Activated naive CD8-positive, alpha-beta T cell treated with anti-CD3 and anti-CD28 coated beads, Interleukin-2, amount 10 ng/mL, durations not matched to agents 7 days and 5 days (primary cell): ENCODE data around the gene RAET1L. TPM values are rescaled to one million over a fixed set of nuclear protein-coding genes. Genes with fewer than 3 reads are reported as not detected.
A peak's percentile ranks its signal among the peaks of the same experiment; 100 is the strongest.
"Not testable (repeated sequence)": the region's sequence is repeated elsewhere in the genome, so short reads cannot be mapped to it uniquely, and the experiment has no call there.

Source experiments
- ATAC-seq: fragments of 150-1000 bp; cut with Tn5 transposase; one replicate; pipeline ENCODE4 v1.10.0; 2021; ENCODE audit warnings: low read depth, moderate library complexity
- POLR2A ChIA-PET: fragments of 350-600 bp; sonication (Branson Sonifier 250); formaldehyde crosslinking; loops from one replicate; lab custom pipeline; 2021; ENCODE audit warnings: antibody characterized with exemption; lab: Charles Lee
- DNase-seq: peaks from one replicate; pipeline ENCODE4 v3.0.0; 2021
- H3K27ac Mint-ChIP-seq: one replicate; pipeline ENCODE4 v1.8.0; 2022; ENCODE audit warnings: mild to moderate bottlenecking, mixed read lengths
- H3K27me3 Mint-ChIP-seq: one replicate; pipeline ENCODE4 v1.8.0; 2022; ENCODE audit warnings: mild to moderate bottlenecking, moderate library complexity, mixed read lengths
- H3K36me3 Mint-ChIP-seq: one replicate; pipeline ENCODE4 v1.8.0; 2021; ENCODE audit warnings: mild to moderate bottlenecking, mixed read lengths
- H3K4me1 Mint-ChIP-seq: one replicate; pipeline ENCODE4 v1.8.0; 2021; ENCODE audit warnings: mixed read lengths
- H3K4me3 Mint-ChIP-seq: one replicate; pipeline ENCODE4 v1.8.0; 2022; ENCODE audit warnings: mild to moderate bottlenecking, moderate library complexity, mixed read lengths
- H3K9me3 Mint-ChIP-seq: one replicate; pipeline ENCODE4 v1.8.0; 2021; ENCODE audit warnings: mixed read lengths
- total RNA-seq, 2 experiments: library from RNA; stranded (reverse); gene quantifications; one replicate each; pipeline ENCODE4 v1.2.3, GENCODE V29; 2021

Gene RAET1L
- total RNA-seq, 2 experiments from 2014 or later: not detected

GRCh38 chr6:150037526-150038201, 12.3 kb upstream of the RAET1L start:
- H3K4me1 Mint-ChIP-seq: peaks cover 10% of the 10 kb centered on the region
- H3K36me3 Mint-ChIP-seq: peaks cover 3% of the 10 kb centered on the region
- ATAC-seq: no peak
- POLR2A ChIA-PET: no interaction called here
- DNase-seq: no peak
- peaks cover 87% of the 10 kb centered on the region for H3K27me3 Mint-ChIP-seq
- H3K27ac Mint-ChIP-seq: no peak overlapping the region
- peak overlapping the region; percentile 64 for H3K4me3 Mint-ChIP-seq
- no peaks in the 10 kb centered on the region for H3K9me3 Mint-ChIP-seq

- Mint-ChIP-seq H3K9me3 (no peaks in the 10 kb centered on the region), H3K4me3 (no peak overlapping the region), H3K36me3 (peaks cover 3% of the 10 kb centered on the region), H3K27me3 (peaks cover 79% of the 10 kb centered on the region), H3K27ac (no peak overlapping the region), H3K4me1 (peaks cover 10% of the 10 kb centered on the region)
- DNase-seq (no peak), ATAC-seq (no peak)
- POLR2A ChIA-PET: no interaction called here
Measured at GRCh38 chr6:150036081-150036480, 10.7 kb upstream of the RAET1L start.

DNA sequence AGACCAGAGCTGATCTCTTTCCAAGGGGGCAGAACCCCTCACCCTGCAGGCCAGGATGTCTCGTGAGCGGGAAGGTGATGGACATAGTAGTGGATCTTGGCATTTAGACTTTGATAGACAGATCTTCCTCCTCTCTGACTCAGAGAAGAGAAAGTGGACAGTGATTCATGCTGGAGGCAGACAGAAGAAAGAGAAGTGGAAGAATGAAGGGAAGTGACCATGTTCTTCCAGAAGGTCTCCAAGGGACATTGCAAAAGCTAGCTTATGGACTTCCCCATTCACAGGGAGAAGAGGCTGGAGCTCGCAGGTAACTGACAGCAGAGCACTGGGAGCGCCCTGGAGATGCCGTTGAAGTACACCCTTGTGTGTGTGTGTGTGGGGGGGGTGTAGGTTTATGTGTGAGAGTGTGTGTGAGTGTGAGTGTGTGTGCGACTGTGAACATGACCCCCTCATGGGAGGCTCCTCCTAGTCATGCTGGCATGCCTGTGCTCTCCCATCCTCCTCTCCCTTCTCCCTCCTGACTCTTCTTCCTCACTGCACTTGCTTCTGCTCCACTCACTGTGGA, 8.0 kb upstream of the RAET1L start:
- Mint-ChIP-seq H3K27me3 (peaks cover 58% of the 10 kb centered on the region), H3K9me3 (no peaks in the 10 kb centered on the region), H3K27ac (no peak overlapping the region), H3K4me1 (peaks cover 7% of the 10 kb centered on the region), H3K36me3 (peaks cover 3% of the 10 kb centered on the region), H3K4me3 (no peak overlapping the region)
- ATAC-seq (no peak), DNase-seq (no peak)
- POLR2A ChIA-PET: no interaction called here

DNA sequence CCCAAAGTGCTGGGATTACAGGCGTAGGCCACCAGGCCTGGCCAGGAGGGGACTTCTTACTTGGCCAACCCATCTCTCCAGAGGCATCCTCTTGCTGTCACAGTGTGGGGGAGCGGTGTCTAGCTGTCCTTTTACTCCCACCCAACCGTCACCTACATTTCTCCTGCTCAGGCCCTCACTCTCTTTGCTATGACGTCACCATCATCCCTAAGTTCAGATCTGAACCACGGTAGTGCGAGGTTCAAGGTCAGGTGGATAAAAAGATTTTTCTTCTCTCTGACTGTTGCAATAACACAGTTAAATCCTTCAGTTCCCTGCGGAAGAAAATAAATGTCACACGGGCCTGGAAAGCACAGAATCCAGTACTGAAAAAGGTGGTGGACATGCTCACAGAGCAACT, 7.3 kb upstream of the RAET1L start:
- POLR2A ChIA-PET: no interaction called here
- Mint-ChIP-seq H3K4me3 (no peak overlapping the region), H3K27ac (no peak overlapping the region), H3K9me3 (no peaks in the 10 kb centered on the region), H3K4me1 (peaks cover 7% of the 10 kb centered on the region), H3K36me3 (peaks cover 3% of the 10 kb centered on the region), H3K27me3 (peaks cover 51% of the 10 kb centered on the region)
- ATAC-seq (no peak), DNase-seq (no peak)

DNA sequence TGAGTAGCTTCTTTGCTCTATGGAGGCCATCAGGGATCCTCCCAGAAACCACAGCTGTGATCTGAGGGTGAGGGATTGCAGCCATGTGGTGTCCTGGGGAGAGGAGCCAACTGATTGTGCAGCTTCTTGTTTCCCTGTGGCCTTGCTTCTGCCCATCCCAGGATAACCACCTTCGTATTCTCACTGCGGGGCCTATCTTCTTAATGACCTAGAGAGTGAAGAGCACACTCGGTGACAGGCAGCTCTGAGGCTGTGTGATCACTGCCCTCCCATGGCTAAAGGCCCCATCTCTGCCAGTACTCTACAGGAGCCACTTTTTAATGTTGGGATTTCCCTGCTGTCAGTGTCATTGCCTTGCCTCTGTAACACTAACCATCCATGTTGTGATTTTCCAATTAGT, 5.3 kb upstream of the RAET1L start:
- Mint-ChIP-seq H3K4me3 (no peak overlapping the region), H3K27me3 (peaks cover 51% of the 10 kb centered on the region), H3K9me3 (no peaks in the 10 kb centered on the region), H3K27ac (no peak overlapping the region), H3K36me3 (no peaks in the 10 kb centered on the region), H3K4me1 (peaks cover 2% of the 10 kb centered on the region)
- no peak for ATAC-seq
- no peak for DNase-seq
- POLR2A ChIA-PET: no interaction called here

DNA sequence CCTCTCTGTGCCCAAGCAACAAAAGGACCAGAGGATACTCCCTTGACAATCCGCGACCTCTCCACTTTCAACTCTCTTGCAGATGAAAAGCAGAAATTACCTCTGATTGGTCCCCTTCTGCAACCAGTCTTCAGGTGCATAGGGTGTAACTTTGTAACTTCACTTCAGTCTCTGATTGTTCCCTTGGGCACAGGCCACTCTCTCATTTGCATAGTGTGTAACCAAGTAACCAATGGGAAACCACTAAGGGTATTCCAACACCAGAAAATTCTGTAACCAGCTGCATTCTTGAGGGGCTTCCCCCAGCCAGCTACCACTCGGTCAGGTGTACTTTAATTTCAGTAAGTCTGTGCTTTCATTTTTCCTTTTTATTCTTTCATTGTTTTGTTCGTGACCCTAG, 4.4 kb upstream of the RAET1L start:
- no peak overlapping the region for H3K4me3 Mint-ChIP-seq
- ATAC-seq (no peak), DNase-seq (no peak)
- H3K27me3 Mint-ChIP-seq: peaks cover 53% of the 10 kb centered on the region
- no peaks in the 10 kb centered on the region for H3K36me3 Mint-ChIP-seq
- POLR2A ChIA-PET: no interaction called here
- peaks cover 6% of the 10 kb centered on the region for H3K4me1 Mint-ChIP-seq
- no peaks in the 10 kb centered on the region for H3K9me3 Mint-ChIP-seq
- no peak overlapping the region for H3K27ac Mint-ChIP-seq

DNA sequence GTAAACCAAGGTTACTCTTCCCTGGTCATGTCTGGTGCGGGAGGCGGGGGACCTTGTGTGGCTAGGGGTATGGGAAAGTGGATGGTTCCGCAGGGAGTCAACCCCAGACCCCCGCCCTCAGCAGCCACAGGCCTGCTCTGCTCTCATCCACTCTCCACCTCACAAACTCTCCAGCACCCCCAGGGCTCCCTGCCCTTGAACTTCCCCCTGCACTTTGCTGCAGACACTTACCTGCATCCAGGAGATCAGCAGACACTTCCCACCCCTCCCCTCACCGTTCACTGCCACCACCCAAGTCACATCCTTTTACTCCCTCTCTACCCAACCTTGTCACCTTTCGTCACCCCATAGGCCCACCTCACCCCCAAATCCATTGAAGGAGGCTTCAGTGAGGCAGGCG, 3.9 kb upstream of the RAET1L start:
- H3K4me3 Mint-ChIP-seq: no peak overlapping the region
- POLR2A ChIA-PET: no interaction called here
- H3K36me3 Mint-ChIP-seq: no peaks in the 10 kb centered on the region
- peaks cover 53% of the 10 kb centered on the region for H3K27me3 Mint-ChIP-seq
- ATAC-seq: no peak
- H3K4me1 Mint-ChIP-seq: peaks cover 6% of the 10 kb centered on the region
- no peak overlapping the region for H3K27ac Mint-ChIP-seq
- DNase-seq: no peak
- no peaks in the 10 kb centered on the region for H3K9me3 Mint-ChIP-seq

GRCh38 chr6:150028799-150029198, 3.5 kb upstream of the RAET1L start:
- Mint-ChIP-seq H3K27ac (no peak overlapping the region), H3K9me3 (no peaks in the 10 kb centered on the region), H3K27me3 (peaks cover 51% of the 10 kb centered on the region), H3K4me3 (no peak overlapping the region), H3K4me1 (peaks cover 6% of the 10 kb centered on the region), H3K36me3 (no peaks in the 10 kb centered on the region)
- POLR2A ChIA-PET: no interaction called here
- DNase-seq (no peak), ATAC-seq (no peak)

DNA sequence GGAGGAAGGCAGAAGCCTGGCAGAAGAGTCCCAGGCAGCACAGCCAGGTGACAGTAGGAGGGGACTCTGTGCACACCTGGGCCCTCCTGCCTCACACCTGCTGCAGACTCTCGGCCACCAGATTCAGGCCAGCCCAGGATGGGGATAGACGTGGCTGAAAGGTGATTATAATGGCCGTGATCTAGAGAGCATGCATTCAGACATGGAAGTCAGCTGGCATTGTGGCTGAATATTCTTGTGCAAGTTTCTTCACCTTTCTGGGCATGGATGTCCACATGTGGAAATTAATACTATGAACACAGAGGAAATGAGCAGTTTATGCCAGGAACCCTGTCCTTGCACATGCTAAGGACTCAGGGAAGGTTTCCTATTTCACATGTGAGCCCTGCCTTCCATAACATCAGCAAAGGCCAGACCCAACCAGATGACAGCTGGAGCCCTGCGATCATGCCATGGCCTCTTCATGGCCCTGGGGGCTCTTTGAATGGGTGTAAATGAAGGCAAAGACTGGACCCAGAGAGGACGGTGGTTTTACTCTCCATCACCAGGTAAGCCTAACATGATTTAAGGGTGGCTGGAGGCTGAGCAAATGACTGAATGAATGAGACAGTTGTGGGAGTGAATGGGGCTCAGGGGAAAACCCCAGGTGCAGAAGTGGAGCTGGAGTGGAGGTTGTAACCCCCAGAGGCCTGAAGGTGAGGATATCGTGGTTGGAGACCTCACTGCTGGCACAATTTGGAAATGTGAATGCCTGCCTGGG, 2.7 kb upstream of the RAET1L start:
- peaks cover 48% of the 10 kb centered on the region for H3K27me3 Mint-ChIP-seq
- POLR2A ChIA-PET: no interaction called here

DNA sequence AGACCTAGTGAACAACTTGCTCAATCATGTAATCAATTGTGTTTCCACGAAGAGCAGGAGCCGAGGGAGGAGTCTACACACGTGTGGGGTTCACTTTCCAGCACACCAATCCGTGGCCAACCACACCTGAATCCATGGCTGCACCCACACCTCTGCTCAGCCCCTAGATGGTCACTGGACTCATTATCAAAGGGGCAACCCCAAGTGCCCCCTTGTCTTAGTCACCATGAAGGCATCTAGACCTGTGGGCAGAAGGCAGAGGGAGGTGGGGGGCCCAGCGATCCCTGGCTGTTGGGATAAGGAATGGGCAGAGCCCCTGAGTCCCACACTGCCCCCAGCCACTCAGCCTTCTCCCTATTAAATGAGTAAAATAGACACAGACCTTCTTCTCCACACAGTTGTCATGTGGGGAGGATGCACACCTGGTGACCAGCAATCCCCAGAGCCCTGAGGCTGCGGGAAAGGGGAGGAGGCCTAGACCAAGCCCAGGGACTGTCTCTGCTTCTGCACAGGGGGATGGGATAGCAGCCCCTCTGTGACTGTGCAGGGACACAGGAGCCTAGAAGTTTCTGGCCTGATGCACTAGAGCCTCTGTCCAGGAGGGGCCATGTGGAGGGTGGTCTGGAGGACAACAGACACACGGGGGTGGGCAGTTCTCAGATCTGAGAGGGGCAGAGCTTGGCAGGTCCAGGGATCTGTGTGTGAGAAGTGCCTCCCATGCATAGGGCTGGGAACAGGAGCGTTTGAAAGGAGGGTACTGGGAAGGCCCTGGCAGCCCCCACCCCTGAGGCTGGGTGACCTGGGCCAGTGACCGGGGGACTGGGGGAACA, 1.9 kb upstream of the RAET1L start:
- Mint-ChIP-seq H3K27ac (no peak overlapping the region), H3K4me1 (peaks cover 3% of the 10 kb centered on the region), H3K27me3 (peaks cover 46% of the 10 kb centered on the region), H3K4me3 (no peak overlapping the region), H3K9me3 (no peaks in the 10 kb centered on the region), H3K36me3 (no peaks in the 10 kb centered on the region)
- POLR2A ChIA-PET: no interaction called here
- DNase-seq: no peak
- ATAC-seq: no peak

More for the DNA sequence above, 2.7 kb upstream of the RAET1L start:
- DNase-seq: no peak
- ATAC-seq: no peak
- H3K36me3 Mint-ChIP-seq: no peaks in the 10 kb centered on the region
- H3K4me1 Mint-ChIP-seq: peaks cover 3% of the 10 kb centered on the region
- no peak overlapping the region for H3K4me3 Mint-ChIP-seq
- no peak overlapping the region for H3K27ac Mint-ChIP-seq
- no peaks in the 10 kb centered on the region for H3K9me3 Mint-ChIP-seq

GRCh38 chr6:150024646-150025155, 631 bp downstream of the RAET1L start:
- Mint-ChIP-seq H3K4me1 (peaks cover 3% of the 10 kb centered on the region), H3K9me3 (no peaks in the 10 kb centered on the region), H3K4me3 (no peak overlapping the region), H3K27ac (no peak overlapping the region), H3K27me3 (peaks cover 52% of the 10 kb centered on the region), H3K36me3 (no peaks in the 10 kb centered on the region)
- POLR2A ChIA-PET: no interaction called here
- no peak for ATAC-seq
- DNase-seq: no peak

DNA sequence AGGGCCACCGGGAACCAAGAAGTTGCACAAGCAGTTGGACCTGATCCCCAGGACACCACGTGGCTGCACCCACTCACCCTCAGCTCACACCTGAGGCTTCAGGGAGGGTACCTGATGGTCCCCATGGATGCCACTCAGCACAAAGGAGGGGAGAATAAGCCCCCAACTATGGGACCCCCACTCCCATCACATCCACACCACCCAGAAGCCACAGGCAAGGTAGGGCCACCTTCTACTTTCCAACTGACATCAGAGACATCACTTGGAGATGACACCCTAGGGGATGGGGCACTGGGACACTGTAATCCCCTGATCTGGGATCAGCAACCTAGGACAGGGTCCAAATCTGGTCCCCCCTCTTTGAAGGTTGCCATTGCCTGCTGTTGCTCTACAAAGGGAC, 1.3 kb downstream of the RAET1L start:
- H3K4me3 Mint-ChIP-seq, H3K9me3 Mint-ChIP-seq, DNase-seq, ATAC-seq, H3K27ac Mint-ChIP-seq, H3K36me3 Mint-ChIP-seq, H3K4me1 Mint-ChIP-seq, POLR2A ChIA-PET: not testable (repeated sequence)
- H3K27me3 Mint-ChIP-seq: peaks cover 56% of the 10 kb centered on the region

GRCh38 chr6:150021870-150022269, 3.5 kb downstream of the RAET1L start:
- POLR2A ChIA-PET, ATAC-seq, H3K4me1 Mint-ChIP-seq, H3K9me3 Mint-ChIP-seq, H3K36me3 Mint-ChIP-seq, H3K27ac Mint-ChIP-seq, DNase-seq, H3K4me3 Mint-ChIP-seq: not testable (repeated sequence)
- peaks cover 63% of the 10 kb centered on the region for H3K27me3 Mint-ChIP-seq
